ENCODE results near the gene AVP. TPM values are rescaled to one million over a fixed set of nuclear protein-coding genes. Genes with fewer than 3 reads are reported as not detected.

AVP gene
- total and polyA plus RNA-seq, 4 donors: not detected

DNA sequence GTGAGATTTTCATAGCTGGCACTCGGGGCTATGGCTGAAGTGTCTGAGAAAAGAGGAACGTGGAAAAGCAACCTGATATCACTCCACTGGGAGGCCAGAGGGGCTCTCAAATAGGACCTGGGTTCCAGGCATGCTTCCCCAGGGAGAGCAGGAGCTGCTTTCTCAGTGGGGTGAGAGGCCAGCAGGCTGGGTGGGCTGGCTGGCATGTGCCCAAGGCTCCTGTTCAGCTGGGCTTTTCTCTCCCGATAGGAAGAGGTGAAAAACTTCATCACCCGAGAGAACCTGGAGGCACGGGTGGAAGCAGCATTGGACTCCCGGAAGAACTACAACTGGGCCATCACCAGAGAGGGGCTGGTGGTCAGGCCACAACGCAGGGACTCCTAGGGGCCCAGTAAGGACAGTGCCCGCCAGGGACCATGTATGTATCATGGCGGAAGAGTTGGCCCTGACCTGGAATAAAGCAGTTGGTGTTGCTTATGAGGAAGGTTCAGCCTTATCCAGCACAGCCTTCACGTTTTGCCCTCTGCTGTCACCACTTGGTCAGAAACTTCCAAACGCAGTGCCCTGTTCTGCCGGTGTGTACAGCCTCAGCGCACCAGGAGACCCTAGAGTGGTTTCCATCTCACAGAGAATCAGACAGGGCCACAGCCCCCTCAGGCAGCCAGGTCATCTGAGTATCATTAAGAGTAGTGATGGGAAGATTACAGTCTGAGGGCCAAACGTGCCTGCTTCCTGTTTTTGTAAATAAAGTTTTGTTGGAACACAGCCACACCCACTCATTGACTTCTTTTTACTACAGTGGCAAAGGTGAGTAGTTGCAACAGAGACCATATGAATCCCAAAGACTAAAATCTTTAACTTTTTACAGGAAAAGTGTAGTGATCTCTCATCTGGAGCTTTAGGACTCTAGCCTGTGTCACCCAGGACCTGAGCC, 36.8 kb downstream of the AVP start:
- 83 to 84% methylated on average over 14 of the region's 14 CpGs for WGBS, 2 donors
- Histone ChIP-seq H3K27me3 (ENCODE audit: control insufficient read depth in 1 of 2, insufficient read depth in 2 of 2, low read length in 1 of 2) (no peaks in the 10 kb centered on the region), H3K36me3 (ENCODE audit: control insufficient read depth in 1 of 2, insufficient read depth in 2 of 2, low read length in 1 of 2) (peaks cover 0 to 7% of the 10 kb centered on the region in 2 donors), H3K4me3 (ENCODE audit: low read length in 2 of 2) (no peak overlapping the region), H3K9me3 (ENCODE audit: control insufficient read depth, low read length) (no peaks in the 10 kb centered on the region), H3K4me1 (ENCODE audit: control insufficient read depth in 1 of 2, insufficient read depth in 2 of 2, low read length in 2 of 2) (no peaks in the 10 kb centered on the region), H3K27ac (ENCODE audit: low read depth in 1 of 2, low read length in 2 of 2) (no peak overlapping the region)
- DNase-seq (no peak), ATAC-seq (ENCODE audit: low FRiP score) (no peak)
- intact Hi-C loops (cut with DNase I): loop anchor here in 1 of 2 donors (10.0 kb wide), 2 partner anchors 157 to 173 kb away; partner anchors contain the start of genes DDRGK1, ITPA and PTPRA

DNA sequence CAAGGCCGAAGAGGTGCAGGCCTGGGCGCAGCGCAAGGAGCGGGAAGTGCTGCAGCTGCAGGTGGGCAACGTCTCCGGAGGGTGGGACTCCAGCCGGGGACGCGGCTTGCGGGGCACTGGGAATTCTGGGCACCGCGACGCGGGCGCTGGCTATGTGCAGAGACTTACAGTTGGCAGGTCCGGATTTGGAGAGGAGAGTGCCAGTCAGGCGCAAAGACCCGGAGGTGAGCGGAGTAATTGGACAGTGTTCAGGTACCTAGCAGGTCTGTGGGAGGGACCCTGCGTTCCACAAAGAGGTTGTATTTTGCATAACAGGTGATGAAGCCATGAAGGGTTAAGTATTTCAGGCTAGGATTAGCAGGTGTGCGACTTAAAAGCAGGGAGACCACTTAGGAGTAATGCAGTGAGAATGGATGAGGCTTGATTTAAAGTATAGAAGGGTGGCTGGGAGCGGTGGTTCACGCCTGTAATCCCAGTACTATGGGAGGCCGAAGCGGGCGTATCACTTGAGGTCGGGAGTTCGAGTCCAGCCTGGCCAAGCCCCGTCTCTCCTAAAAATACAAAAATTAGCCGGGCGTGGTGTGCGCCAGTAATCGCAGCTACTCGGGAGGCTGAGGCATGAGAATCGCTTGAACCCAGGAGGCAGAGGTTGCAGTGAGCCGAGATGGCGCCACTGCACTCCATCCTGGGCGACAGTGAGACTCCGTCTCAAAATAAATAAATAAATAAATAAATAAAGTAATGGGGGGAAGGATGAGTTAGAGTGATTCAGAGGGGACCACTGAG, 37.7 kb downstream of the AVP start:
- Histone ChIP-seq H3K9me3 (ENCODE audit: control insufficient read depth, low read length) (no peaks in the 10 kb centered on the region), H3K4me3 (ENCODE audit: low read length in 2 of 2) (peak overlapping the region; percentile 67 to 81), H3K27ac (ENCODE audit: low read depth in 1 of 2, low read length in 2 of 2) (peak overlapping the region in 1 of 2 donors; percentile 20), H3K36me3 (ENCODE audit: control insufficient read depth in 1 of 2, insufficient read depth in 2 of 2, low read length in 1 of 2) (peaks cover 0 to 7% of the 10 kb centered on the region in 2 donors), H3K27me3 (ENCODE audit: control insufficient read depth in 1 of 2, insufficient read depth in 2 of 2, low read length in 1 of 2) (no peaks in the 10 kb centered on the region), H3K4me1 (ENCODE audit: control insufficient read depth in 1 of 2, insufficient read depth in 2 of 2, low read length in 2 of 2) (no peaks in the 10 kb centered on the region)
- ATAC-seq (ENCODE audit: low FRiP score): no peak
- intact Hi-C loops (cut with DNase I): loop anchor here in 1 of 2 donors (10.0 kb wide), 2 partner anchors 158 to 172 kb away; partner anchors contain the start of genes DDRGK1, ITPA and PTPRA
- WGBS, 2 donors: 40 to 41% methylated on average over 39 of the region's 39 CpGs
- DNase-seq: peak in 1 of 2 donors; percentile 50

DNA sequence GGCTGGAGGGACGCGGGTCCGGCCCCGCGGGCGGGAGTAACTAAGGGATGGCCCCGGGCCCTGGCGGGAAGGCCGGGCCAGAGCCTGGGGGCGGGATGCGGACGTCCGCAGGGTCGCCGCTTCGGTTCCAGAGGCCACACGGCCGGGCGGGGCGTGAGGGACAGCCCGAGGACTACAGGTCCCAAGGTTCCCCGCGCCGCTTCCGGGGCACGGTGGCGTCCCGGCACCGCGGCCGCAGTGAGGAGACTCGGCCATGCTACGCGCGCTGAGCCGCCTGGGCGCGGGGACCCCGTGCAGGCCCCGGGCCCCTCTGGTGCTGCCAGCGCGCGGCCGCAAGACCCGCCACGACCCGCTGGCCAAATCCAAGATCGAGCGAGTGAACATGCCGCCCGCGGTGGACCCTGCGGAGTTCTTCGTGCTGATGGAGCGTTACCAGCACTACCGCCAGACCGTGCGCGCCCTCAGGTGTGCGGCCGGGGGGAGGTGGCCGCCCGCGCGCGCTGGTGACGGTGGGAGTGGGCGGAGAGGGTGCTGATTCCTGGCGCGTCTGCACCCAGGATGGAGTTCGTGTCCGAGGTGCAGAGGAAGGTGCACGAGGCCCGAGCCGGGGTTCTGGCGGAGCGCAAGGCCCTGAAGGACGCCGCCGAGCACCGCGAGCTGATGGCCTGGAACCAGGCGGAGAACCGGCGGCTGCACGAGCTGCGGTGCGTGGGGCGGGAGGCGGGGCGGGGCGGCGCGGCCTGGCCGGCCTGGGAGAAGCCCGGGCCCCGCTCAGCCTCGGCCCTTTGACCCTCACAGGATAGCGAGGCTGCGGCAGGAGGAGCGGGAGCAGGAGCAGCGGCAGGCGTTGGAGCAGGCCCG, 38.5 kb downstream of the AVP start, which contains the start of gene MRPS26:
Gene MRPS26, plus strand, starts transcription at position 237 of the 861 bp plus-strand sequence. Its CDS starts 17 bp downstream, at position 254.
- 0 to 1% methylated on average over 88 to 104 of the region's 104 CpGs for WGBS, 2 donors
- peaks cover 0 to 7% of the 10 kb centered on the region in 2 donors for H3K36me3 ChIP-seq (ENCODE audit: control insufficient read depth in 1 of 2, insufficient read depth in 2 of 2, low read length in 1 of 2)
- DNase-seq (peak; percentile 95 to 97), ATAC-seq (ENCODE audit: low FRiP score) (peak; percentile 92)
- H3K4me1 ChIP-seq (ENCODE audit: control insufficient read depth in 1 of 2, insufficient read depth in 2 of 2, low read length in 2 of 2): no peaks in the 10 kb centered on the region
- peak within 1 kb of the TSS; percentile 67 to 81 for H3K4me3 ChIP-seq (ENCODE audit: low read length in 2 of 2)
- no peaks in the 10 kb centered on the region for H3K27me3 ChIP-seq (ENCODE audit: control insufficient read depth in 1 of 2, insufficient read depth in 2 of 2, low read length in 1 of 2)
- intact Hi-C loops (cut with DNase I): loop anchor here in 1 of 2 donors (10.0 kb wide), 2 partner anchors 159 to 171 kb away; partner anchors contain the start of genes DDRGK1, ITPA and PTPRA
- no peaks in the 10 kb centered on the region for H3K9me3 ChIP-seq (ENCODE audit: control insufficient read depth, low read length)
- peak within 1 kb of the TSS; percentile 23 to 91 for H3K27ac ChIP-seq (ENCODE audit: low read depth in 1 of 2, low read length in 2 of 2)

DNA sequence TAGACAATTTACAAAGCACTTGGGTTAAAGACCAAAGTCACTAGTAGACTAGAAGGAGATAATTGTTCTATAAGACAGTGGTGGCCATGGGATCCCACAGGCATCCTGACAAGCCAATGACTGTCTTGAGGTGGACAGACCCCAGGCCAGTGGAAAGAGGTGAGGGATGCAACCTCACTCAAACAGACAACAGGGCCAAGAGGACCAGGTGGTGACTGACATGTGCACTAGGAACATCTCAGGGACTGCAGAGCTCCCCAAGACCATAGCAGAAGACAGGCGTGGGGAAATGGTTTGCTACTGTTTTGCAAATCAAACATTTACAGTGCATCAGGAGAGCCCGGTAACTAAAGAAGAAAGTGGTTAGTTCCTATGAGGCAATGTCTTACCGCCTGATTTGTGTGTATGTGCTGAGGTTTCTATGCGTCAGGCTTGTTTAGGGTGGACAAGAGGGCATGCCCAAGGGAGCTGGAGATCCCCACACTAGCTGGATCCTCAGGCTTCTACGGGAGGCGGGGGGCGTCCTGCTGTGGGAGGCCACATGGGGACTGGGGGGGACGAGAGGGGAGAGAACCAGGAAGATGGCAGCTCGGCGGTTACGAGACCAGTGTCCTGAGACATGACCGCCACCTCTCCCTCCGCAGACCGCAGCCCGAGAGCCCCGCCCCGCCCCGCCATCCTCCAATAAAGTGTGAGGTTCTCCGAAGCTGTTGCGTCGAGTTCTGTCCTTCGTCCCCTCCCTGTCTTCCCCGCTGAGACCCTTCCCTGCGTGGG, 39.3 kb downstream of the AVP start:
- intact Hi-C loops (cut with DNase I): loop anchor here in 1 of 2 donors (10.0 kb wide), 2 partner anchors 160 to 170 kb away; partner anchors contain the start of genes DDRGK1, ITPA and PTPRA
- no peaks in the 10 kb centered on the region for H3K4me1 ChIP-seq (ENCODE audit: control insufficient read depth in 1 of 2, insufficient read depth in 2 of 2, low read length in 2 of 2)
- WGBS, 2 donors: 3% methylated on average over 18 to 24 of the region's 24 CpGs
- peak overlapping the region; percentile 47 to 54 for H3K4me3 ChIP-seq (ENCODE audit: low read length in 2 of 2)
- no peaks in the 10 kb centered on the region for H3K27me3 ChIP-seq (ENCODE audit: control insufficient read depth in 1 of 2, insufficient read depth in 2 of 2, low read length in 1 of 2)
- H3K27ac ChIP-seq (ENCODE audit: low read depth in 1 of 2, low read length in 2 of 2): peak overlapping the region; percentile 23 to 91
- DNase-seq: peak; percentile 87 to 93
- H3K9me3 ChIP-seq (ENCODE audit: control insufficient read depth, low read length): no peaks in the 10 kb centered on the region
- ATAC-seq (ENCODE audit: low FRiP score): peak; percentile 80
- peaks cover 0 to 7% of the 10 kb centered on the region in 2 donors for H3K36me3 ChIP-seq (ENCODE audit: control insufficient read depth in 1 of 2, insufficient read depth in 2 of 2, low read length in 1 of 2)

DNA sequence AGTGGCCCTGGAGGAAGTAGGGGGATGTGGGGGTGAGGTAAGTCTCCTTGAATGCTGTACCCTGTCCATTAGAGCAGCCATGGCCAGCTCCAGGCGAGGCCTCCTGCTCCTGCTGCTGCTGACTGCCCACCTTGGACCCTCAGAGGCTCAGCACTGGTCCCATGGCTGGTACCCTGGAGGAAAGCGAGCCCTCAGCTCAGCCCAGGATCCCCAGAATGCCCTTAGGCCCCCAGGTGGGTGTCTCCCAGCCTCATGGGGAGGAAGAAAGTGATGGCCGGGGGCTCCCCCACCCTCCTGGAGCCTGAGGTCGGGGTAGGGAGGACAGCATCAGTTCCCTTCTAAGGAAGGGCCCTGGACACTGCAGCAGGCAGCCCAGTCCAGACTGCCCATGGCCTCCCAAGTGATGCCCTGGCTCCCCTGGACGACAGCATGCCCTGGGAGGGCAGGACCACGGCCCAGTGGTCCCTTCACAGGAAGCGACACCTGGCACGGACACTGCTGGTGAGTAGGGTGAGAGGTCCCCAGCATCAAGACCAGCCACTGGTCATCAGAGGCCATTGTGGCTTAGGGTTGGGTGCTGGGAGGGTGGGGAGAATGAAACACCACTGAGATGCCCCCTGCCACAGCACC, 40.1 kb downstream of the AVP start:
- Histone ChIP-seq H3K36me3 (ENCODE audit: control insufficient read depth in 1 of 2, insufficient read depth in 2 of 2, low read length in 1 of 2) (peaks cover 0 to 4% of the 10 kb centered on the region in 2 donors), H3K27ac (ENCODE audit: low read depth in 1 of 2, low read length in 2 of 2) (no peak overlapping the region), H3K27me3 (ENCODE audit: control insufficient read depth in 1 of 2, insufficient read depth in 2 of 2, low read length in 1 of 2) (no peaks in the 10 kb centered on the region), H3K4me3 (ENCODE audit: low read length in 2 of 2) (no peak overlapping the region), H3K4me1 (ENCODE audit: control insufficient read depth in 1 of 2, insufficient read depth in 2 of 2, low read length in 2 of 2) (no peaks in the 10 kb centered on the region), H3K9me3 (ENCODE audit: control insufficient read depth, low read length) (no peaks in the 10 kb centered on the region)
- no peak for DNase-seq
- intact Hi-C loops (cut with DNase I): loop anchor here in 1 of 2 donors (10.0 kb wide), 2 partner anchors 160 to 170 kb away; partner anchors contain the start of genes DDRGK1, ITPA and PTPRA
- no peak for ATAC-seq (ENCODE audit: low FRiP score)
- WGBS, 2 donors: 94 to 96% methylated on average over 8 of the region's 8 CpGs

DNA sequence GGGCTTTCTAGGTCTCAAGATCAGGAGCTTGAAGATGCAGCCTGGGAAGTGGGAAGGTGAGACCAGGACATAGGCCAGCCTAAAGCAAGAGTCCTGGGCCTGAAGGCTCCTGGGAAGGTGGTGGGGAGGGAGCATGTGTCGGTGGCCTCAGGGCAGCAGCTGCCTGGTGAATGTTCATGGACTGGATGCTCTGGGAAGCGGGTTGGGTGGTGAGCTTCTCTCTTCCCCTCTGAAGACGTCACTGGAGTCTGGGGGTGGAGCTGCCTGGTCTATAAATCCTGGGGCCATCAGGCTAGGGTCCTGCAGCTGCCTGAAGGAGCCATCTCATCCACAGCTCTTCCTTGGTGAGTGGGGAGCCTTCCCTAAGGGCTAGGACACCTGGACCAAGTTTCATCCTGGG, 41.2 kb downstream of the AVP start, which contains the start of gene GNRH2:
Gene GNRH2, plus strand, starts transcription at position 301 of the 400 bp plus-strand sequence. CDS start 793 bp downstream, outside the sequence.
- Histone ChIP-seq H3K36me3 (ENCODE audit: control insufficient read depth in 1 of 2, insufficient read depth in 2 of 2, low read length in 1 of 2) (peaks cover 0 to 1% of the 10 kb centered on the region in 2 donors), H3K4me1 (ENCODE audit: control insufficient read depth in 1 of 2, insufficient read depth in 2 of 2, low read length in 2 of 2) (no peaks in the 10 kb centered on the region), H3K9me3 (ENCODE audit: control insufficient read depth, low read length) (no peaks in the 10 kb centered on the region), H3K4me3 (ENCODE audit: low read length in 2 of 2) (no peak within 1 kb of the TSS), H3K27me3 (ENCODE audit: control insufficient read depth in 1 of 2, insufficient read depth in 2 of 2, low read length in 1 of 2) (no peaks in the 10 kb centered on the region), H3K27ac (ENCODE audit: low read depth in 1 of 2, low read length in 2 of 2) (peak within 1 kb of the TSS in 1 of 2 donors; percentile 49)
- intact Hi-C loops (cut with DNase I): loop anchor here in 1 of 2 donors (10.0 kb wide), 2 partner anchors 161 to 169 kb away; partner anchors contain the start of genes DDRGK1, ITPA and PTPRA
- ATAC-seq (ENCODE audit: low FRiP score) (no peak), DNase-seq (no peak)
- WGBS, 2 donors: 86 to 94% methylated on average over 2 to 3 of the region's 3 CpGs

DNA sequence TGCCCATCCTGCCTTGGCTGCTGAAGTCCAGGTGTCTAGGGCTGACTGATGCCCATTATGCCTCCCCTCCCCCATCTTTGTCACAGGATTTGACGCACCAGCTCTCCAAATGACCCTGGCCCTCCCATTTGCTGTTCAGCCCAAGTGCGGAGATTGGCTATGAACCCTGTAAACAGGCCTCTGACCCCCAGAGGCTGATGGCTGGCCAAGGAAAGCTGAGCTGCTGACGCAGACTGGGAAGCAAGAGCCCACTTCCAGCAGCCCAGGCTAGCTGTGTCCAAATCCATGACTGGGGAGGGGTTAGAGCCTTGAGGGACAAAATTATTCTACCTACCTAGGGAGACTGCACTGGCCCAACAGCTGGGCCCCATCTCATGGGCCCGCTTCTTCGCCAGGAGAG, 41.9 kb downstream of the AVP start:
- peak in 1 of 2 donors; percentile 58 for DNase-seq
- peak; percentile 55 for ATAC-seq (ENCODE audit: low FRiP score)
- Histone ChIP-seq H3K27me3 (ENCODE audit: control insufficient read depth in 1 of 2, insufficient read depth in 2 of 2, low read length in 1 of 2) (no peaks in the 10 kb centered on the region), H3K4me1 (ENCODE audit: control insufficient read depth in 1 of 2, insufficient read depth in 2 of 2, low read length in 2 of 2) (no peaks in the 10 kb centered on the region), H3K27ac (ENCODE audit: low read depth in 1 of 2, low read length in 2 of 2) (peak overlapping the region in 1 of 2 donors; percentile 49), H3K36me3 (ENCODE audit: control insufficient read depth in 1 of 2, insufficient read depth in 2 of 2, low read length in 1 of 2) (peaks cover 0 to under 1% of the 10 kb centered on the region in 2 donors), H3K4me3 (ENCODE audit: low read length in 2 of 2) (no peak overlapping the region), H3K9me3 (ENCODE audit: control insufficient read depth, low read length) (no peaks in the 10 kb centered on the region)
- intact Hi-C loops (cut with DNase I): loop anchor here in 1 of 2 donors (10.0 kb wide), 2 partner anchors 162 to 168 kb away; partner anchors contain the start of genes DDRGK1, ITPA and PTPRA
- WGBS, 2 donors: 44 to 61% methylated on average over 5 of the region's 5 CpGs
